Effector CD8-positive, alpha-beta T cell (primary cell): Measurements from ENCODE around the gene ABI3.
"Not testable (repeated sequence)": the region's sequence is repeated elsewhere in the genome, so short reads cannot be mapped to it uniquely, and the experiment has no call there.

Experiments
- DNase-seq: peaks from one replicate; lab custom pipeline; 2025; lab: John Stamatoyannopoulos, UW
- total RNA-seq, 4 experiments: gene quantifications; one replicate each; lab custom pipeline; 2026; lab: John Stamatoyannopoulos, UW

Gene ABI3
- total RNA-seq: 18.6 to 91.7 (median 67.8) reads per million in 4 experiments

GRCh38 chr17:49210158-49211029 lies at the start of gene ABI3, which contains the start of gene GNGT2:
Gene ABI3, plus strand, starts transcription at chr17:49210707. Its CDS starts 18 bp downstream, at chr17:49210725.
Gene GNGT2, minus strand, starts transcription at chr17:49210574. Its CDS starts 3,152 bp downstream, at chr17:49207422.
- peak; percentile 33 for DNase-seq

GRCh38 chr17:49162866-49163265 lies 47.6 kb upstream of the ABI3 start:
- no peak for DNase-seq

- no peak for DNase-seq
These were observed 45.4 kb upstream of the ABI3 start for GRCh38 chr17:49165143-49165542.

GRCh38 chr17:49168706-49169105 lies 41.8 kb upstream of the ABI3 start:
- no peak for DNase-seq

GRCh38 chr17:49170216-49170615 lies 40.3 kb upstream of the ABI3 start:
- DNase-seq: no peak

- not testable (repeated sequence) for DNase-seq
These were observed 39.8 kb upstream of the ABI3 start for GRCh38 chr17:49170711-49171110.

GRCh38 chr17:49175978-49176377 lies 34.5 kb upstream of the ABI3 start:
- not testable (repeated sequence) for DNase-seq

GRCh38 chr17:49180303-49180702 lies 30.2 kb upstream of the ABI3 start:
- peak; percentile 64 for DNase-seq

GRCh38 chr17:49180998-49181635 lies 29.4 kb upstream of the ABI3 start:
- DNase-seq: no peak

- DNase-seq: no peak
These were observed 27.2 kb upstream of the ABI3 start for GRCh38 chr17:49183341-49183740.

- DNase-seq: no peak
These were observed 26.7 kb upstream of the ABI3 start for GRCh38 chr17:49183801-49184200.

GRCh38 chr17:49184522-49184921 lies 26.0 kb upstream of the ABI3 start:
- DNase-seq: not testable (repeated sequence)

GRCh38 chr17:49185381-49185780 lies 25.1 kb upstream of the ABI3 start:
- DNase-seq: not testable (repeated sequence)

GRCh38 chr17:49187301-49187700 lies 23.2 kb upstream of the ABI3 start:
- no peak for DNase-seq

GRCh38 chr17:49190932-49191331 lies 19.6 kb upstream of the ABI3 start:
- no peak for DNase-seq

GRCh38 chr17:49191409-49191916 lies 19.0 kb upstream of the ABI3 start:
- no peak for DNase-seq

GRCh38 chr17:49191917-49192741 lies 18.4 kb upstream of the ABI3 start:
- peak; percentile 91 for DNase-seq

- peak; percentile 11 for DNase-seq
These were observed 16.8 kb upstream of the ABI3 start for GRCh38 chr17:49193513-49194296.

- DNase-seq: no peak
These were observed 16.3 kb upstream of the ABI3 start for GRCh38 chr17:49194297-49194607.

GRCh38 chr17:49195751-49196150 lies 14.8 kb upstream of the ABI3 start:
- no peak for DNase-seq

- no peak for DNase-seq
These were observed 14.0 kb upstream of the ABI3 start for GRCh38 chr17:49196520-49196919.
